HG02798 (cell line): ENCODE measurements around the gene LAMC3.
"Not testable (repeated sequence)": the region's sequence is repeated elsewhere in the genome, so short reads cannot be mapped to it uniquely, and the experiment has no call there.

Experiments used
- ATAC-seq: cut with Tn5 transposase; IDR thresholded peaks from one replicate; pipeline ENCODE4 v1.9.1; 2021; ENCODE audit warnings: mild to moderate bottlenecking; ENCODE audit not compliant: unreplicated experiment, poor library complexity

The LAMC3 gene

GRCh38 chr9:130990306-130990977, 18.5 kb upstream of the LAMC3 start:
- ATAC-seq: no peak

GRCh38 chr9:130990978-130991777, 17.8 kb upstream of the LAMC3 start:
- no peak for ATAC-seq

GRCh38 chr9:130991778-130992681, 16.9 kb upstream of the LAMC3 start:
- ATAC-seq: no peak

- ATAC-seq: no peak
Observed at GRCh38 chr9:130992682-130993032, 16.3 kb upstream of the LAMC3 start.

GRCh38 chr9:130993303-130994030, 15.5 kb upstream of the LAMC3 start:
- no peak for ATAC-seq

GRCh38 chr9:130994135-130995085, 14.6 kb upstream of the LAMC3 start:
- no peak for ATAC-seq

- no peak for ATAC-seq
Observed at GRCh38 chr9:130995086-130996011, 13.6 kb upstream of the LAMC3 start.

GRCh38 chr9:130996205-130996604, 12.8 kb upstream of the LAMC3 start:
- ATAC-seq: no peak

- ATAC-seq: no peak
Observed at GRCh38 chr9:130996676-130997394, 12.1 kb upstream of the LAMC3 start.

- ATAC-seq: no peak
Observed at GRCh38 chr9:130997395-130997684, 11.6 kb upstream of the LAMC3 start.

- ATAC-seq: no peak
Observed at GRCh38 chr9:130997925-130998596, 10.9 kb upstream of the LAMC3 start.

- ATAC-seq: no peak
Observed at GRCh38 chr9:130998597-130999244, 10.3 kb upstream of the LAMC3 start.

- ATAC-seq: no peak
Observed at GRCh38 chr9:130999245-130999623, 9.7 kb upstream of the LAMC3 start.

GRCh38 chr9:131000526-131000925, 8.4 kb upstream of the LAMC3 start:
- ATAC-seq: not testable (repeated sequence)

- no peak for ATAC-seq
Observed at GRCh38 chr9:131001021-131001420, 8.0 kb upstream of the LAMC3 start.

- ATAC-seq: no peak
Observed at GRCh38 chr9:131001990-131002389, 7.0 kb upstream of the LAMC3 start.

- no peak for ATAC-seq
Observed at GRCh38 chr9:131006601-131007000, 2.4 kb upstream of the LAMC3 start.
